NB4 (cell line): ENCODE data around the gene GSX1.

Experiments
- CTCF ChIP-seq: IDR thresholded peaks from one replicate; pipeline ENCODE4 v1.5.1; 2012; ENCODE audit warnings: low read depth, low read length
- MAX ChIP-seq: IDR thresholded peaks from 2 replicates; pipeline ENCODE4 v1.6.1; 2011; ENCODE audit warnings: low read depth, low read length

- TF ChIP-seq CTCF (no peak), MAX (no peak)
Measured at GRCh38 chr13:27834095-27834494, 41.8 kb downstream of the GSX1 start.
